ENCODE results near the gene NCK2. TPM values are rescaled to one million over a fixed set of nuclear protein-coding genes. Genes with fewer than 3 reads are reported as not detected.

NCK2 gene
- total RNA-seq, 1 experiment from 2014 or later, result 49.2 TPM

GRCh38 chr2:105774781-105775337, 30.1 kb downstream of the NCK2 start:
- Mint-ChIP-seq H3K4me1 (peaks cover 68 to 70% of the 10 kb centered on the region in 2 experiments), H3K36me3 (ENCODE audit: insufficient read depth in 1 of 3, low read depth in 3 of 3) (peaks cover 2 to 8% (median 7%) of the 10 kb centered on the region in 3 experiments; a peak in 4 of 7 replicates)

More at GRCh38 chr2:105774781-105775337, 30.1 kb downstream of the NCK2 start:
- no peak overlapping the region for H3K9ac ChIP-seq (ENCODE audit: extremely low read depth, insufficient read length, low read length)
- H3K56ac ChIP-seq (ENCODE audit: insufficient read length, low read depth, low read length), result no peak overlapping the region
- H4K91ac ChIP-seq (ENCODE audit: insufficient read length, low read depth, low read length), result no peak overlapping the region
- no peaks in the 10 kb centered on the region for H3K27me3 ChIP-seq (ENCODE audit: insufficient read depth, low read length)
- H3K23ac ChIP-seq (ENCODE audit: insufficient read length, low read depth, low read length), result no peak overlapping the region
- H3K27ac ChIP-seq (ENCODE audit: insufficient read length, low read depth, low read length), result no peak overlapping the region
- no peaks in the 10 kb centered on the region for H3K9me3 ChIP-seq (ENCODE audit: control insufficient read depth, low read depth, low read length)
- H4K20me1 ChIP-seq (ENCODE audit: control insufficient read depth, insufficient read depth, insufficient read length), result no peaks in the 10 kb centered on the region
- peaks cover 25% of the 10 kb centered on the region; the same call in 1 of the 2 replicates for H3K79me2 ChIP-seq (ENCODE audit: insufficient read depth, low read length)
- WGBS (ENCODE audit: extremely low coverage, insufficient read length, low lambda C conversion rate), result 100% methylated on average over 1 of the region's 4 CpGs
- peaks cover 14% of the 10 kb centered on the region for H3K79me1 ChIP-seq (ENCODE audit: insufficient read depth, low read depth, low read length, poor library complexity, severe bottlenecking)
- no peak overlapping the region for H3K18ac ChIP-seq (ENCODE audit: insufficient read length, low read depth, low read length)
- DNase-seq, result no peak
- H3K27ac Mint-ChIP-seq, result no peak overlapping the region; a peak in 1 of 7 replicates
- H2BK120ac ChIP-seq (ENCODE audit: low read depth, low read length, poor library complexity, severe bottlenecking), result no peak overlapping the region
- no peak overlapping the region for H3K4me3 Mint-ChIP-seq
- no peaks in the 10 kb centered on the region for H3K23me2 ChIP-seq (ENCODE audit: insufficient read length, low read depth, low read length, poor library complexity, severe bottlenecking)
- no peak overlapping the region for H4K5ac ChIP-seq (ENCODE audit: insufficient read length, low read depth, low read length)
- H3K4me2 ChIP-seq (ENCODE audit: insufficient read depth, insufficient read length, low read length), result no peak overlapping the region
- H3K9me3 Mint-ChIP-seq, result no peaks in the 10 kb centered on the region
- H2BK15ac ChIP-seq (ENCODE audit: low read depth, low read length), result no peak overlapping the region
- H2AK5ac ChIP-seq (ENCODE audit: insufficient read length, low read length), result no peak overlapping the region
- H4K8ac ChIP-seq (replicated peaks; ENCODE audit: insufficient read length, low read depth, low read length), result no peak overlapping the region
- H3T11ph ChIP-seq (ENCODE audit: low read length), result no peak overlapping the region
- H2BK12ac ChIP-seq (ENCODE audit: insufficient read length, low read depth, low read length), result no peak overlapping the region
- no peak for TF ChIP-seq CTCF (conservative IDR thresholded peaks at IDR 0.05)
- no peak overlapping the region for H3K14ac ChIP-seq (ENCODE audit: insufficient read depth, low read length)
- no peaks in the 10 kb centered on the region for H3K27me3 Mint-ChIP-seq (ENCODE audit: low read depth)
- no peak overlapping the region for H2AFZ ChIP-seq (ENCODE audit: low read length)
- H3K4ac ChIP-seq (ENCODE audit: low read depth, low read length), result no peak overlapping the region
- H2BK20ac ChIP-seq (ENCODE audit: low read depth, low read length, poor library complexity, severe bottlenecking), result no peak overlapping the region
- H3K4me1 ChIP-seq (ENCODE audit: insufficient read depth, low read length), result no peaks in the 10 kb centered on the region
- no peak overlapping the region for H2BK5ac ChIP-seq (ENCODE audit: insufficient read length, low read length)
